ENCODE measurements around the gene CAT. TPM values are rescaled to one million over a fixed set of nuclear protein-coding genes. Genes with fewer than 3 reads are reported as not detected.

CAT gene
- total RNA-seq, 1 donor from 2014 or later, result 31.2 TPM

DNA sequence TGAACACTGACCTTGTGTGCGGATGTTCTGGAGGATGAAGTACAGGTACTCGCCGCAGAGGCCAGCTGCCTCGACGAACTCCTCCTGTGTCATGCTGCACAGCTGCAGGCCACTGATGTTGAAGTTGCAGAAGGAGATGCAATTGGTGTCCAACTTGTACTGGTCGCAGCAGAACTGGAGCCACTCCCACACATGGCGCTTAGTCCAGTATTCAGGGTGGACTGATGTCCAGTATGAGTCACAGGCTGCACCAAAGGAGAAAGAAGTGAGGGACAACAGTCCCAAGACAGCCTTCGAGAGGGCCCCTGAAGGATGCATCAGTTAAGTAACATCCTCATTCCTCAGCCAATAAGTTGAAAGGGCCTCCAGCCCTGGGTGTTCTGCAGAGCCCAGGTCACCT is 54.7 kb downstream of the CAT start:
- intact Hi-C loops (cut with micrococcal nuclease), result loop anchor here (1.0 to 5.0 kb wide), 4 partner anchors 135 to 685 kb away; partner anchors contain the start of gene ABTB2

DNA sequence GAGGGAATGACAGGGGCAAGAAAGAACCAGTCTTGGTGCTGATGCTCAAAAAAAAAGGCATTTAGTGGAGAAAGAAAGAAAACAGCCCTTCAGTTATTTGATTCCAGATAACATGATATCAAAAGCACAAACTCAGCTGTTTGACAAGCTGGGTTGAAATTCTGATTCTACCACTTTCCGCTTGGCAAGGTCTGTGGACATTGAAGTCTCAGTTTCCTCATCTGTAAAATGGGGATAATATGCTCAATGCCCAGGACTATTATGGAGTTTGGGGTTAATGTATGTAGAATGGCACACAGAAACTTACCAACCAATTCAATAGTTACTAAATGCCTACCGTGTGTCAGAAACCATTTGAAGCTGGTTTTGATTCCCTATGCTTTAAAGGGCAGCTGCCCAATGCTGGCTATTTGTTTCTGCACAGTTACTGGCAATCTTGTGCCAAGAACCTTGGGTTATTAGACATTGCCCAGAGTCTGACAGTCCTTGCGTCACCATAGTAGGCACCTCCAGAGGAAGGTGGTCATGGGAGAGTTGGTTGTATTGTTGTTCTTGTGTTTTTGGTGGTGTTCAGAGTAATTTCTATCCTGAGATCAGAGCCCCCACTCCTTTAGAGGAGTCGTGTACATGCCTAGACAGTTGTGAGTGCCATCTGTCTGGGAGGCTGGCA is 55.3 kb downstream of the CAT start:
- intact Hi-C loops (cut with micrococcal nuclease), result loop anchor here (1.0 to 5.0 kb wide), 4 partner anchors 135 to 686 kb away; partner anchors contain the start of gene ABTB2

DNA sequence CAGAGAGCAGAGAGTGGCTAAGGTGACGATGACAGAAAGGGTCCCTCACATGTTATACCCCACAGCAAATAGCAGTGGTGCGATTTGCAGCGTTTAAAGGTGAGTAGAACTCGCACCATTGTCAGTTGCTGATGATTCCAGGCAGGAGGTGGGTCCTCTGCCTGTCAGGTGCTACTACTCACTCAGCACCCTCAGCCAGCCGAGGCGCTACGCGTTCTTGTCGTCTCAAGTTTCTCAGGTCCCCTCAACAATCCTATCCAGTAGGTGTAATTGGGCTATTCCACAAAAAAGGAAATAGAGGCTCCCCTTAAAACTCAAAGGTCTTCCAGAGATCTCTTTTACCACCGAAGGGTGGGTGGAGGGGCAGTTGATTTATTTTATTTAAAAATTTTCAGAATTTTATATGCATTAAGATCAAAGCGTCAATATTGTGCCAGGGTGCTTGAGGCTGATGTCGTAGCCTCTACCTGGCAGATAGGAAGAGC is 56.5 kb downstream of the CAT start:
- intact Hi-C loops (cut with micrococcal nuclease), result no loop called here

DNA sequence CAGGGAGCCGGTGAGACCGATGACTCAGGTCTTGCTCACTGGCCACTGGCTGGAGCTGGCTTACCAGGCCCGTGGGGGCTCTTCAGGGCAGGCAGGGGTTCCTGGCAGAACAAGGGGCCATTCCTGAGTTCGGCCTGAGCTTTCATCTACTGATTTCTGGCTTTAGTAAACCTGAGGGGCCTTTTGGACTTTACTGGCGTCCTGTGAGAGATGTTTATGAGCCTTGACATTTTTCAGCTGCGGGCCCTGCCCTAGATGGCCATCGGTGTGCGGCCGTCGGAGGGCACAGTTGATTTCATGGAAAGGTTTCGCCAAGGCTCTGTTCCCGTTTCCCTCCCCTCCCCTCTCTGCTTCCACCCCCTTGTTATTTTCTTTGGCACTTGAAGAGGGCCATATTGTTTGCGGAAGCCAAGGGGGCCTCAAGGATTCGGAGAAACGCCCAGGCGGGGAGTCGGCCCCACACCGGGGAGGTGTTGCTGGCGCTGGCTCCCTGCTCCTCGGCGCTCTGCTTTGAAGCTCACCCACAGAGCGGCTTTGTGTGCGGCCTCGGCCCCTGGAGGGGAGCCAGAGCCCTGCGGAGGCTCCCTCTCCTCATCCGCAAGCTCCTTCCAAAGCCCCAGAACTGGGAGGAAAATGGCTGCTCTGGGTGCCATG is 57.1 kb downstream of the CAT start:
- intact Hi-C loops (cut with micrococcal nuclease), result no loop called here

DNA sequence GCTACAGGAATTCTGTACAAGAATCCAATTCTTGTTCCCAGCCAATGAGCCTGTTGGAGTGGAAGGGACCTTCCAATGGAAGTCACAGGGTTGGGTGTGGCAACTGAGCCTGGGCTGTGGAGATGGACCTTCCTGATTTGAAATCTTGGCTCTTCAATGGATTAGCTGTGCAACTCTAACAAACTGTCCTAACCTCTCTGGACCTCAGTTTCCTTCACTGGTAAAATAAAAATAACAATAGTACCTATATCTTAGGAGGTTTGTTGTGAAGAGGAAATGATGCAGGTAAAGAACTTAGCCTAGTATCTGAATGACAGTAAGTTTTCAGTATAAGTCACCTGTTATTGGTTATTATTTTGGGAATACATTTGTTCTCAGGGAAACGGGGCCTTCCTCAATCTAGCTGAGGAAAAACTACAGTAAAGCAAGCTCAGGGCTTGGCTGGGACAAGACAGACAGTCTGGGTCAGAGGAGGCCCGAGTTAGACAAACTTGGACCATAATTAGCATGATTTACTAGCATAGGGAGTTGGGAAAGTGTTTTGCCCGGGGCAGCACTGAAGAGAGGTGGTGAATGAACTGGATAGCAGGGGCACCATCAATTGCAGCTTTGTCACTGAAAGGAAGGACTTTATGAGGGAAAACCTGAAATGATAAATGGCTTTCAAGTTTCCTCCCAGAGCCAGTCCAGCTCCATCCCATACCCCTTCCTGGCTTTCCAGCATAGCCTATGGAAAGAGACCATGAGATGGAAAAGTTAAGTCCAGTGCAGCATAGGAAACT is 61.2 kb downstream of the CAT start:
- intact Hi-C loops (cut with micrococcal nuclease), result no loop called here

DNA sequence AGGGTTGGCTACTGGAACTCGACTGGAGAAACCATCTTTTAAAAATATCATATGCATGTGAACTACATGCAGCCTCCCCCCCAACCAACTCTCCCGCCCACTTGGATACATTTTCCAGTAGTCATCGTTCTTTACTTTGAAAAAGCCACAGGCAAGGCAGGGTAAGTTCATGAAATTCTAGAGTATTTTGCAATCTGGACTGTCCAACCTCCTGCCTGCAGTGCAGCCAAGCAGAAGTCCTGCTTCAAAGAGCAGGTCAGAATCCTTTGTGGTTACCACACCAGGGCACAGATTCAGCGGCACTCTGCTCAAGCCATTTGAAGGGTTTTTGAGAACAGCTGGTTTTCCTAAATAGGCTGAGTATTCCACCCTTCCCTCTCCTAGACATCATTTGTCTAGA is 62.8 kb downstream of the CAT start:
- intact Hi-C loops (cut with micrococcal nuclease), result no loop called here

DNA sequence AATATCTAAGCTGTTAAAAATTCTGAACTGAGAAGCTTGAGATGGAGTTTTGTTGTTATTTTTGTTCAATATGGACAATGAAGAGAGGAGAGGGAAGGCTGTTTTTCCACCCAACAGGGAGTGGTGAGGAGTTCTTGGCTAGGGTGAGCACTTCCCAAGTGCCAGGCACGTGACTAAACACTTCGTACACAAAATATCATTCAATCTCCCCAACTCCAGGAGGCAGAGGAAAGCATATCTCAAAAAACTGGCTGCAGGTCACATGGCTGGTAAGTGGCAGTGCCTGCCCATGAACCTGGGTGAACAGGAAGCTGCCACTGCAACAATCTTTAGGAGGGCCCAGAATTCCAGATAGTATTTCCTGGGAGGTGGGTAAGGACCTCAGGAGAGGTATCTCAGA is 63.2 kb downstream of the CAT start:
- intact Hi-C loops (cut with micrococcal nuclease), result no loop called here

DNA sequence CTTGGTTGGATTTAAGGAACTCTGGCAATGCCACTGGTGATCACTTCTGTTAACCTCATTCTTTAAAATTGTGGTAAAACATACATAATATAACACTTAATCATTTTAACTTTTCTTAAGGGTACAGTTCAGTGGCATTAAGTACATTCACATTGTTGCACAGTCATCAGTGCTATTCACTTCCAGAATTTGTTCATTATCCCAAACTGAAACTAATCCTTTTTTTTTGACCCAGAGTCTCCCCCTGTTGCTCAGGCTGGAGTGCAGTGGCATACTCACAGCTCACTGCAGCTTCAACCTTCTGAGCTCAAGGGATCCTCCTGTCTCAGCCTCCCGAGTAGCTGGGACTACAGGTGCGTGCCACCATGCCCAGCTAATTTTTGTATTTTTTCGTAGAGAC is 64.2 kb downstream of the CAT start:
- intact Hi-C loops (cut with micrococcal nuclease), result no loop called here

DNA sequence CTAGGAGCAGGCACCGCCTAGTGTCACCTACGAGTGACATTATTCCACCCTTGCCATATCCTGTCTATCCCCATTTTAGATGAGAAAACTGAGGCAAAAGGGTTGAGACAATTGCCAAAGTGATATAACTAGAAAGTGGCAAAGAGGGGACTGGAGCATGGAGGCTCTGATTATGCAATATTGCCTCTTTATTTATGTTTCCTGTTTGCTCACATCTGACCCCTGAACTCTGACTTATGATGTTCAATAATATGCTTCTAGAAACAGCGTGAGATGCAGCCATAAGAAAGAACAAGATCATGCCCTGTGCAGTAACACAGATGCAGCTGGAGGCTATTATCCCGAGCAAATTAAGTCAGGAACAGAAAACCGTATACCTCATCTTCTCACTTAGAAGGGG is 67.1 kb downstream of the CAT start:
- intact Hi-C loops (cut with micrococcal nuclease), result no loop called here

DNA sequence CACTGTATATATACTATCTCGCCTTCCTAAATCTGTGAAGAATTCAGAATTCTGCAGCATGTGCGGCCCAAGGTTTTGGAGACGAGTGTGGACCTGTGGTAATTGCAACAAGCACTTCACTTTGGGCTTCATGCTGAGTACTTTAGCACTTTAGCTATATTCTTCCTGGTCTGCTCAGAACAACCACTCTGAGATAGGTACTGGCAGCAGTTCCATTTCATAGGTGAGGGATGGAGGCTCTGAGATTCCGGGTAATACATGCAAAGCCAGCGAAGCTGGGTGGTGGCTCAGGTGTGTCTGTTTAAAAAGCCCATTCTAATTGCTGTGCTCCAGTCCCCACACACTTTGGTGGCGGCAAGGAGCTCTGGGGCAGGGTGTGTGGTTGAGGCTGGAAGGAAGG is 68.4 kb downstream of the CAT start:
- intact Hi-C loops (cut with micrococcal nuclease), result no loop called here

DNA sequence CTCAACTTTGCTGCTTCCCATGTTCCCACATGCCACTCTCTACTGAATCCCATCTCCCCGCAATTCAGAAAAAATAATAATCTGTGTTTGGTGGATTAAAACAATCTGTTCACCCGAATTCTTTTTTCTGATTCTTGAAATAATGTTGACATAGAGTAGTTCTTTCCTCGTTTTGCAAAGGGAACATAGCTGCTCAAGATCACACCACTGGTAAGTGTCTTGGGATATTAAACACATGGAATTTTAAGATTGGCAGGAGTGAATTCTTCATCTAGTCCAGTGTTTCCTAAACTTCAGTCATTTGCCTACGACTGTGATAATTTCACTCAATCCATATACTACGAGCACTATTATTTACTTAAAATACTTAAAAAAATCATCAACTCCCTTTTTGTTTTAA is 68.9 kb downstream of the CAT start:
- intact Hi-C loops (cut with micrococcal nuclease), result no loop called here

DNA sequence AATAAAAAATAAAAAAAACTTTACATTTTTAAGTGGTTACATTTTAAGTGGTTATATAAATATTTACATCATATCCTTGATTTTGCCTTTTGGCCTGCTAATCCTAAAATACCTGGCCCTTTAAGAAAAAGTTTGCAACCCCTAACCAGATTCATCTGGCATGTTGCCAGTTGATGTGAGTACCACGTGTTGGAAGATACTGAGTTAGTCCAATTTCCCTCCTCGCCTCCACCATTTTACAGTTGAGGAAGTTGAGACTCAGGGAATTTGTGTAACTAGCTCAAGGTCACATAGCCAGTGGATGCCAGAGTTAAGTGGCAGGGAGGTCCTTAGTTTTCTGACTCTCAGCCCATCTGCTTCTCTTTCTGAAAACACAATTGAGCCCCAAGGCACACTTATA is 69.8 kb downstream of the CAT start:
- intact Hi-C loops (cut with micrococcal nuclease), result no loop called here

DNA sequence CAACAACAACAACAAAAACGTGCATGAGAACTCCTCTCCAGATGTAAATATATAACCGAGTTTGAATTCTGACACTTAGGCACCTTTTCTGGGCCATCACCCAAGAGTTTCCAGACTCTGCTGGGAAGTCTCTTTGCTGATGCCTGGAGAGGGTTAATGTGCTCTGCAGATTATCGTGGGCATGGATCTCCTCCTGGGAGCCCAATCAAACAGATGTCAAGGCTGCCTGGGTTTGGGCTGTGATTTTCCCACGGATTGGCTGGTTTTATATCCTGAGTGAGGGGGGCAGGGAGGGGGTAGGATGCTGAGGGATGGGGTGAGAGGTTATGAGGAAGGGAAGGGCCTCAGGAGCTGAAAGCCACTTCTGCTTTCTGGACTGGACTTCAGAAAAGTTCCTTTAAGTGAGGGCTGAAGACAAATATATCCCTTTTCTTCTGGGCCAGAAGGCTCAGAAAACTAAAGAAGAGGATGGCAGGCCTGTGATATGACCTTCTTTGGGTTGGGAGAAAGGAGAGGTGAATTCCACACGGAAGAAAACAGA is 70.7 kb downstream of the CAT start:
- intact Hi-C loops (cut with micrococcal nuclease), result no loop called here

DNA sequence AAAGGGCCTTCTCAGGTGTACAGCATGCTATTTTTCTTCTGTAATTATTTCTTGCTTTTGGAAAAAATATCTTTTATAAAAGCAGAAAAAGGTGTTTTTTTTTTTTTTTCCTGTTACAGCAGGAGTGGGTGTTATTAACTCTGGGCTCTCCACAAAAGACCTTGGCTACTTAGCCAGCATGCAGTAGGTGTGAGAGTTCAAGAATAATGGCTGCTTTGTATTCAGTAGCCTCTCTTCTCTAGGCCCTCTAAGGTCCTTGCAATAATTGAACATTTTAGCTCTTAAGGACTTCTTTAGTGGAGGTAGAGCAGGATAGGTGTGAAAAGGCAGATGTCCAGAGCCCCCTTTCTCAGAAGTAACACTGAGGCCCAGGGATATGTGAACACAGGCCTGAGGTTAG is 71.5 kb downstream of the CAT start:
- intact Hi-C loops (cut with micrococcal nuclease), result loop anchor here (5.0 kb wide), 1 partner anchor 897 kb away; no protein-coding TSS in a partner anchor

DNA sequence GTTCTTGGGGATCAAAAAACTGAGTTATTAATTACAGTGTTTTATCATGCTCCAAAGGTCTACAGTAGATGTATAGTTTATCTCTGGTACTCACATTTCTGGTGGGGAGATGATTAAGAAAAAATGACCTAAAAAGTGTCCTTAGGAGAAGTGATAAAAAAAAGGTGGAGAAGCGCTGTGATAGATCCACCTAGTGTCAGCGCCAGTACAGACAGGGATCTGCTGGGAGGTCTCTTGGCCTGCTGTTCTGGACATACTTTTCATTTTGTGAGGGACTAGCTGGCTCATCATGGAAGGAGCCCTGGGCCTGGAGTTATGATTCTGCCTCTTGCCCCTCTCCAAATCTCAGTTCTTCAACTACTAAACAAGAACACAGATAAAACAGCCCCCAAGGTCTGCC is 71.9 kb downstream of the CAT start:
- intact Hi-C loops (cut with micrococcal nuclease), result loop anchor here (5.0 kb wide), 1 partner anchor 897 kb away; no protein-coding TSS in a partner anchor

DNA sequence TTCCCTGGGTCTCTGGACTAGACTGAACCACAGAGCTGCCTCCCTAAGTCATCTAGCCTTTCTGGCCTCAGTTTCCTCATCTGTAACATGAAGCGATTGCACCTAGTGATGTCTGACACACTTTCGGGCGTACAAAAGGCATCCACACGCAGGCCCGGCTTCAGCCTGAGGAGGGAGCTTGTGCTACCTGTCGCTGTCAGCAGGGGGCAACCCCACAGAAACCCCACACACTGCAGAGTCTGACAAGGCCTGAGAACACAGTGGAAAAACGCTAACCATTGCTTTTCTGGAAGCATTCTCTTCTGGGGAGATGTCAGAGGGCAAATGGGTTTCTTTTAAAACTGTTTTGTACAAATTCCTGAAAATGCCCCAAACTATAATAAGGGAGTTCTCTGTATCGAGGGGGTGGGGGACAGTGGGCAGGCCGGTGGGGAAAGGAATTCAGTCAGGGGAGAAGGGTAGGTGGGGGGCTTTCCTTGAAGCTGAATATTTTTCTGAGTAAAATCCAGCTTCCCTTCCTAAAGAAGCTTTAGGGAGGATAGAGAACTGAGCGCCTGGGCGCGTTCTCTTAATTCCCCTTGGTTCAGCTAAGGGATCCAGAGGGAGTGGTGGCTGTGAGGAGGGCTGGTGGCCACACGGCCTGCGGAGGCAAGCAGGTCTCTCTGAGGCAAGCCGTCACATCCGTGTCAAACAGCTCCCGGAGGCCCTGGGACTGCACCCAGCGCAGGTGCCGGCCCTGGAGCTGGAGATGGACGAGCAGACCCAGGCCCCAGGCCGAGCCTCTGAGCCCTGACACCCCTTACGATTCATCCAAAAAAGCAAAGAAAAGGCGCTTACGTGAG is 74.3 kb downstream of the CAT start:
- intact Hi-C loops (cut with micrococcal nuclease), result loop anchor here (1.0 to 5.0 kb wide), 3 partner anchors 378 to 894 kb away; no protein-coding TSS in a partner anchor

DNA sequence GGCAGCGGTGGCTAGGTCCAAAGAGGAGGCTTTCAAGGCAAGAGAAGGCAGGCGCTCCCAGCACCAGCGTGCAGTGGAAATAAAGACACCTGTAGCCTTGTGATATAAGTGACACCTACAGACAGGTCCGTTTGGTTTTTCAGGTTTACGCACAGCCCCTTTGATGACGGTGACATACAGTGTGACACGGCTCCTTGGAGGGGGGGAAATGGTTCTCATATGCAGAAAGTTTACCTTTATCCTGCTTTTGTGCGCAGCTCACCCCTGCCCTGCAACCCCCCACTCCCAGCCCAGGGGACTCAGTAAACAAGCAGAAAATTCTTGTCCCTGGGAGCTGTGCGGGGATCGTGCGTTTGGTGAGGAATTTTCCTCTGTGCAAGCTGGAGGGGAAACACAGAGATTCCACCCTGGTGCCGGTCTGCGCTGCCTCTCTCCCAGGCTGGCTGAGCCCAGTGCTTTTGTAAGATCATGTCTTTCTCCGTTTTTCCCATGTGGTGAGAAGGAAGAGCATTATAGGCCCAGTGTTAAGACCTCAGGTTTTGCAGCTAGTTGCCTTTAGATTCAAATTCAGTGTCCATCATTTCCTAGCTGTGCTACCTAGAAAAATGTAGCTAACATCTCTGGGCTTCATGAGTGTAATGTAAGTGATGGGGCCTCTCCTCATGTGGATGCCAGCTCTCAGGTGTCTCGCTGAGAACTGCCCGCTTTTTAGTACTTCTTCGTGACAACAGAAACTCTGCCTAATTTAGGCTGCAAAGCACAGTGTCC is 75.1 kb downstream of the CAT start, which contains the start of gene ELF5:
ELF5 (minus strand) TSS at position 113 of the 768 bp plus-strand sequence. CDS start 8,045 bp downstream, outside the sequence.
- intact Hi-C loops (cut with micrococcal nuclease), result loop anchor here (1.0 to 5.0 kb wide), 2 partner anchors 878 to 893 kb away; no protein-coding TSS in a partner anchor

DNA sequence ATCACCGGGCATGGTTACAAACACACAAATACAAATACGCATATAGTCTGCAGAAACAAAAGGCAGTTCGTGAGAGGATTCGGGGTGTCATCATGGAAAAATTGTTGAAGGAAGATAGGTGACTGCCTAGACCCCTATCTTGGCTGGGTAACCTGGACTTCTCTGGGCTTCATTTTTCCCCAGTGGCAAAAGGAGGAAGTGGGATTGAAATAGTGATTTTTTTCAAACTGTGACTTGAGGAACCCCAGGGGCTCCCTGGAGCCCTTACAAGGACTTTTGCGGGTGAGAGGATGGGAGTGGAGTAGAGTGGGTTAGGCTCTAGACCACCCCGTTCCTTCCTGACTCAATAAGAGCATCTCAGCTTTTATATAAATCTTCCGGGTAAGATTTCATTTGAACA is 75.9 kb downstream of the CAT start:
- intact Hi-C loops (cut with micrococcal nuclease), result loop anchor here (5.0 kb wide), 1 partner anchor 893 kb away; no protein-coding TSS in a partner anchor

DNA sequence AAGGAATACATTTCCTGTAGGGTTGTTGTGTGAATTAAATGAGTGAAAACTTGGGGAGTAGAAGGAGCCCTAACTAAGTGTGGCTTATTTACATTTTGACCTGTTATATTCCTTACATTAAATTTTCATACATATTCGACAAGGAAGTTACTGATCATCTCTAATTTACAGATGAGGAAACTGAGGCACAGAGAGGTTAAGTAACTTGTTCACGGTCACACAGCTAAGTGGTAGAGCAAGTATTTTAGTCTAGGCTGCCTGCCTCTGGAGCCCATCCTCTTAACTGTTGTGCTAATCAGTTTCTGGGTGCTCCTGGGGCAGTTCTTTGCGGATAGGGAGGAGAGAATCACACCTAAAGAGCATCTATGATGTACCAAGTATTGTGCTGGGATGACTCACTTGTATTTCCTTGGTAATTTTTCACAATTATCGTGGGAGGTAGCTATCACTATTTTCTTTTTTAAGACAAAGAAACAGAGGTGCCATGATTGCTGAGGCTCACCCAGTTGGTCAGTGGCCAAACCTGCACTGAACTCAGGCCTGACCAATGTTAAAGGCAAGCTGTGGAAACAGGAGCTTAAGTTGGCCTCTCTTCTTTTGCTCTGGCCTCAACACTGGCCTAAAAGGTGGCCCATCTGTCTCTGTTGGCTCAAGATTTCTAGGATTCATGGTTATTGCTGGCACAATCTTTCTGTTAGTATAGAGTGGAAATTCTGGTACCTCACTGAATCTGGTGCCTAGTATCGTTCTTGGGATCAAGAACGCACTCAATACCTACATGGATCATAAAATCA is 77.7 kb downstream of the CAT start:
- intact Hi-C loops (cut with micrococcal nuclease), result no loop called here

Measured in T-helper 1 cell treated with Interleukin-12 subunit alpha and Interleukin-12 subunit beta and Interleukin-4 antibody, amounts not matched to agents 30 ng/mL and 1 ng/mL, for 36 hours (primary cell).